GM18870 (cell line): Measurements from ENCODE around the gene FCGR3B.
"Not testable (repeated sequence)": the region's sequence is repeated elsewhere in the genome, so short reads cannot be mapped to it uniquely, and the experiment has no call there.

Experiments used
- ATAC-seq: cut with Tn5 transposase; IDR thresholded peaks from one replicate; pipeline ENCODE4 v1.9.1; 2021; ENCODE audit warnings: moderate library complexity; ENCODE audit not compliant: unreplicated experiment

FCGR3B gene

GRCh38 chr1:161606541-161607336 lies 24.2 kb downstream of the FCGR3B start:
- not testable (repeated sequence) for ATAC-seq

DNA sequence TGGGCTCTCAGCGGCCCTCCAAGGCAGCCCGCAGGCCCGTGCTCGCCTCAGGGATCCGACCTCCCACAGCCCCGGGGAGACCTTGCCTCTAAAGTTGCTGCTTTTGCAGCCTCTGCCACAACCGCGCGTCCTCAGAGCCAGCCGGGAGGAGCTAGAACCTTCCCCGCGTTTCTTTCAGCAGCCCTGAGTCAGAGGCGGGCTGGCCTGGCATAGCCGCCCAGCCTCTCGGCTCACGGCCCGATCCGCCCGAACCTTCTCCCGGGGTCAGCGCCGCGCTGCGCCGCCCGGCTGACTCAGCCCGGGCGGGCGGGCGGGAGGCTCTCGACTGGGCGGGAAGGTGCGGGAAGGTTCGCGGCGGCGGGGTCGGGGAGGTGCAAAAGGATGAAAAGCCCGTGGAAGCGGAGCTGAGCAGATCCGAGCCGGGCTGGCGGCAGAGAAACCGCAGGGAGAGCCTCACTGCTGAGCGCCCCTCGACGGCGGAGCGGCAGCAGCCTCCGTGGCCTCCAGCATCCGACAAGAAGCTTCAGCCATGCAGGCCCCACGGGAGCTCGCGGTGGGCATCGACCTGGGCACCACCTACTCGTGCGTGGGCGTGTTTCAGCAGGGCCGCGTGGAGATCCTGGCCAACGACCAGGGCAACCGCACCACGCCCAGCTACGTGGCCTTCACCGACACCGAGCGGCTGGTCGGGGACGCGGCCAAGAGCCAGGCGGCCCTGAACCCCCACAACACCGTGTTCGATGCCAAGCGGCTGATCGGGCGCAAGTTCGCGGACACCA lies 25.0 kb downstream of the FCGR3B start:
- not testable (repeated sequence) for ATAC-seq

DNA sequence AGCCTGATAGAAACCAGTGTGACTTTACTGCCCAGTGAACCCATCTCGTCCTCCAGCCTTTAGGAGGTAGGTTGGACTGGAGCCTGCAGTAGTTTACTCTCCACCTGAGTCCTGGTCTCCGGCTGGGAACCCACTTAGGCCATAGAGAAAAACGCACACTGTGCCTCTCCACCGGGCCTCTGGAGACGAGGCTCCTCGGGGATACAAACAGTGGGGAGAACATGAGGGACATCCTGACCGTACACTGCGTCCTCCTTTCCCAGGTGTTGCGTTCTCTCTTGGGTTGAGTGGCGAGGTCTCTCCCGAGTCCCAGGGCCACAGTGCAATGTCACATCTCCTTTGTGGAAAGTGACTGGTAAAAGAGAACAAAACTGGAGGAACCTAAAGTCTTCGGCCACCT lies 26.0 kb downstream of the FCGR3B start:
- not testable (repeated sequence) for ATAC-seq

DNA sequence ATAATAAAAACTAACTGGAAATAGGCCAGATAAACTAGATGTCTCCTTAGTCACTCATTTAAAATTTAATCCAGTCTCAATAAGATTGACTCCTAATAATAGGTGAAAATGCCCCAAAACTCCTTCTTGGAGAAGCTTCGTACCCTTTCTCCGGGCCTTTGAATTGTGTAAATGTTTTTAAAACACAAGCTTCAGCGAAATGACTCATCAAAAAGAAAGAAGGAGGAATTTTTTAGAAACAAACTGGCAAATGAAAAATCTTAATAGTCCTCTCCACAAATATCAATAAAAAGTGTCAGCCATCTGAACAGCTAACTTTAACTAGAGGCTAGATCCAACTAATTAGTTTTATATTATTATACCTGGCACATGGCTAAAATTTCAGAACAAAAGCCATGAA lies 33.9 kb downstream of the FCGR3B start:
- ATAC-seq: not testable (repeated sequence)

GRCh38 chr1:161595583-161595982 lies 35.4 kb downstream of the FCGR3B start:
- not testable (repeated sequence) for ATAC-seq

DNA sequence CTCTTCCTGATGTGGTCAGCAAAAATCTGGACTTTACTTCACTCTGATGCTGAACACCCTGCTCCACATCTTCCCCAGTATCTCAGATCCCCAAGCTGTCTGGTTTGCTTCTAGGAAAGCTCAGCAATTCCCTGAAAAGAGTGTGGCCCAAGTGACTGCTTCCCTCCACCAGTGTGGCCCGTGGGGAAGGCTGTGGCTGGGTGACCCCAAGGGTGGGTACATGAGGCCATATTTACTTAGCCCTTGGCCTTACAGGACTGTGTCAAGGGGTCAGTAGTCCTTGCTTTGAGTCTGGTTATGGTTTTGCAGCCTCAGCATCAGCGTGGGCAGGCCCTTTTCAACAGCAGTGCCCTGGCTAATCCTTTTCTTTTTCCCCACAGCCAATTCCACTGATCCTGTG lies 35.8 kb downstream of the FCGR3B start:
- ATAC-seq: not testable (repeated sequence)

GRCh38 chr1:161594269-161594984 lies 36.5 kb downstream of the FCGR3B start:
- ATAC-seq: not testable (repeated sequence)

DNA sequence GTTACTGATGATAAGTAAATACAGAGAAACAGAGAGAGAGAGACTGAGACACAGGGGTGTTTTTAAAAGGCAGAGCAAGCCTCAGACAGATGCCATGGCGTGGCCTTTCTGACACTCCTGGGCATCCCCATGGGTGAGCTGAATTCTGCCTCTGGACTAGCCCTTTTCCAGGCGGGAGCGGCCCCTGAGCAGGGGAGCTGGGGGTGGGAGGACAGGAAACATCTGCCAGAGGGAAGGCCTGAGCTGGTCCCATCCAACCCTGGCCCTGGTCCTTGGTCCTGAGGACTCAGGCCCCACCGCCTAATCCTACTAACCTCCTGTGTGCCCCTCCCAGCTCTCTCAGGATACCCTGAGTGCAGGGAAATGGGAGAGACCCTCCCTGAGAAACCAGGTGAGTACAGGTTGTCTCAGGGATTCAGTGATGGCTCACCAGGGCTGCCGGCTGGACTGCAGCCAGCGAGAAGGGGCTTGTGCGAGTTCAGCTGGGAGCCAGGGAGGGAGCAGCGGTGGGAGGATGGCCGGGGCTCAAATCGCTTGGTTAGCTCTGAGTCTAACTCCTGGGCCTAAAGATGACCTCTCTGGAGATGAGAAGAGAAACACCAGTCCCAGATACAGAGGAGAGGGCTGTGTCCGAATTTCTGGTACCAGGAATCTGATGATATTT lies 37.8 kb downstream of the FCGR3B start:
- ATAC-seq: not testable (repeated sequence)

- not testable (repeated sequence) for ATAC-seq
Observed at GRCh38 chr1:161592586-161592985, 38.4 kb downstream of the FCGR3B start.

- ATAC-seq: not testable (repeated sequence)
Observed at GRCh38 chr1:161589920-161590319, 41.1 kb downstream of the FCGR3B start.

DNA sequence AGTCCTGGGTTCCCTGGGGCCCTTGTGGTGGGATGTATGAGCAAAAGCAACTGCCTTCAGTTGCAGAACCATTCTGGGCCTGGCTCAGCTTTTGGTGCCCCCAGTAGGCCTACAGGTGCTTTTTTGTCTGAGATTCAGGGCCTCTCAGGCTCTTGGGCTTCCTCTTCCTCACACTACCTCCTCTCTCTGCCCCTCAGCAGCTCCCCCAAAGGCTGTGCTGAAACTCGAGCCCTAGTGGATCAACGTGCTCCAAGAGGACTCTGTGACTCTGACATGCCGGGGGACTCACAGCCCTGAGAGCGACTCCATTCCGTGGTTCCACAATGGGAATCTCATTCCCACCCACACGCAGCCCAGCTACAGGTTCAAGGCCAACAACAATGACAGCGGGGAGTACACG lies 41.6 kb downstream of the FCGR3B start:
- not testable (repeated sequence) for ATAC-seq

- not testable (repeated sequence) for ATAC-seq
Observed at GRCh38 chr1:161588596-161588995, 42.4 kb downstream of the FCGR3B start.

GRCh38 chr1:161582882-161583281 lies 48.1 kb downstream of the FCGR3B start:
- ATAC-seq: not testable (repeated sequence)

- peak; percentile 65 for ATAC-seq
Observed at GRCh38 chr1:161580879-161581537, 50.0 kb downstream of the FCGR3B start.

GRCh38 chr1:161579856-161580507 lies 51.0 kb downstream of the FCGR3B start:
- not testable (repeated sequence) for ATAC-seq

DNA sequence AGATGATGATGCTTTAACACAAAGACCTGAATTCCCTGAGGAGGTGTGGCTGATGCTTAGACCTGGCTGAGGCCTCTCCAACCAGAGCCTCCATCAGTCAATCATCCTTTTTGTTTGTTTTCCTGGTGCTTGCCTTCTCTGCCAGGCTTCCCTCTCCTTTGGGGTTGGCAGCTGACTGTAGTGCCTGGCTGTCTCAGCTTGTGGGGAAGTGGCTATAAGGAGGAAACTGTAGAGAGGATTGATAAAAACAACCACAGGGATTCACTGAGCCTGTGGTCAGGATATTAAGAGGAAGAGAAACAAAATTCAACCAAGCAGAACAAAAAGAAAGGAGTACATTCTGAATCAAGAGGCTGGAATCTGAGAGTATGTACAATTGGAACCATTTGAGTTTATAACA lies 54.3 kb downstream of the FCGR3B start:
- ATAC-seq: not testable (repeated sequence)
